Endothelial cell of umbilical vein (primary cell): ENCODE data around the gene PLAC8L1. TPM values are rescaled to one million over a fixed set of nuclear protein-coding genes. Genes with fewer than 3 reads are reported as not detected.

Source experiments
- BruUV-seq: library from RNA; stranded (reverse); fragments of 400-500 nt; replicated peaks from 2 replicates; lab custom pipeline; 2021; lab: Mats Ljungman, UMichigan
- CTCF ChIA-PET: fragments of 300-600, 350-600 bp; sonication (Branson Sonifier 250); formaldehyde crosslinking; loops from one replicate; lab custom pipeline; 2021; ENCODE audit warnings: antibody characterized with exemption, inconsistent platforms; lab: Charles Lee
- POLR2A ChIA-PET: fragments of 300-600, 350-600 bp; sonication (Branson Sonifier 250); formaldehyde crosslinking; loops from one replicate; lab custom pipeline; 2021; ENCODE audit warnings: antibody characterized with exemption, inconsistent platforms; lab: Charles Lee
- DNase-seq: peaks from one replicate; pipeline ENCODE4 v3.0.0-alpha.2; 2011; ENCODE audit warnings: low read depth, low spot score
- FAIRE-seq: peaks from 2 replicates; lab custom pipeline; 2011; peaks lifted over from hg19 to GRCh38; lab: Jason Lieb, UNC
- H2AFZ ChIP-seq: 2 replicates; pipeline ENCODE4 v1.6.0; 2012; ENCODE audit warnings: low read depth, low read length, control low read depth, inconsistent platforms
- H3K27ac ChIP-seq: 2 replicates; pipeline ENCODE4 v1.5.1; 2011; ENCODE audit warnings: low read depth, mild to moderate bottlenecking, control low read depth, low read length, moderate library complexity; ENCODE audit not compliant: insufficient read depth
- H3K27me3 ChIP-seq, 2 experiments: 2 replicates each; pipeline versions ENCODE4 v1.6.0 to v1.6.1; 2011; ENCODE audit warnings: low read length in 2 of 2, mixed read lengths in 1 of 2; ENCODE audit not compliant: control insufficient read depth in 2 of 2, insufficient read depth in 2 of 2
- H3K36me3 ChIP-seq, 2 experiments: 2 replicates in 1 of 2; 3 replicates in 1 of 2; pipeline ENCODE4 v1.5.1; 2011; ENCODE audit warnings: low read length in 2 of 2, mild to moderate bottlenecking in 1 of 2, moderate library complexity in 1 of 2; ENCODE audit not compliant: control insufficient read depth in 2 of 2, insufficient read depth in 2 of 2; ENCODE audit errors: extremely low read depth in 1 of 2
- H3K4me1 ChIP-seq: 3 replicates; pipeline ENCODE4 v1.5.1; 2011; ENCODE audit warnings: mild to moderate bottlenecking, low read length; ENCODE audit not compliant: control insufficient read depth, insufficient read depth; ENCODE audit errors: extremely low read depth
- H3K4me2 ChIP-seq: 2 replicates; pipeline ENCODE4 v1.6.1; 2011; ENCODE audit warnings: low read length, control low read depth, mixed read lengths; ENCODE audit not compliant: insufficient read depth
- H3K4me3 ChIP-seq, 3 experiments: fragments of 200-600 bp in 1 of 3; sonication (generic), shearing (Covaris generic) in 1 of 3; replicated peaks in 1 of 3; 2 replicates each; pipeline ENCODE4 v1.5.1; 2011 to 2016; ENCODE audit warnings: control low read depth in 3 of 3, low read length in 3 of 3, mild to moderate bottlenecking in 2 of 3, inconsistent platforms in 1 of 3, low read depth in 1 of 3, moderate library complexity in 1 of 3; ENCODE audit not compliant: insufficient read depth in 1 of 3
- H3K79me2 ChIP-seq: 2 replicates; pipeline ENCODE4 v1.6.0; 2012; ENCODE audit warnings: low read length, inconsistent platforms; ENCODE audit not compliant: control insufficient read depth, insufficient read depth
- H3K9ac ChIP-seq: replicated peaks from 2 replicates; pipeline ENCODE3; 2011; ENCODE audit warnings: low read length, control low read depth; ENCODE audit not compliant: insufficient read depth; ENCODE audit errors: extremely low read depth
- H3K9me1 ChIP-seq: replicated peaks from 3 replicates; pipeline ENCODE4 v1.6.0; 2011; ENCODE audit warnings: mild to moderate bottlenecking, low read length; ENCODE audit not compliant: control insufficient read depth, insufficient read depth; ENCODE audit errors: extremely low read depth
- H3K9me3 ChIP-seq: replicated peaks from 2 replicates; pipeline ENCODE4 v1.5.1; 2012; ENCODE audit warnings: low read length, inconsistent platforms; ENCODE audit not compliant: control insufficient read depth, insufficient read depth
- H4K20me1 ChIP-seq: replicated peaks from 2 replicates; pipeline ENCODE3; 2011; ENCODE audit warnings: mild to moderate bottlenecking, low read length; ENCODE audit not compliant: control insufficient read depth, insufficient read depth; ENCODE audit errors: extremely low read depth
- CTCF ChIP-seq, 2 donors: IDR thresholded peaks; 1 replicate in 1 of 2; 2 replicates in 1 of 2; pipeline ENCODE4 v1.5.1; 2011; ENCODE audit warnings: low read length in 2 of 2, mild to moderate bottlenecking in 2 of 2, moderate library complexity in 2 of 2, control low read depth in 1 of 2, inconsistent platforms in 1 of 2, low read depth in 1 of 2; ENCODE audit not compliant: insufficient read depth in 1 of 2; ENCODE audit errors: extremely low read depth in 1 of 2
- EZH2 ChIP-seq: IDR thresholded peaks from 2 replicates; pipeline ENCODE4 v1.6.1; 2012; ENCODE audit warnings: borderline replicate concordance, low read depth, mild to moderate bottlenecking, moderate library complexity, low read length, inconsistent platforms; ENCODE audit not compliant: severe bottlenecking
- FOS ChIP-seq: IDR thresholded peaks from 2 replicates; pipeline ENCODE4 v1.6.1; 2011; ENCODE audit warnings: mild to moderate bottlenecking, low read length, moderate library complexity, borderline replicate concordance; ENCODE audit not compliant: insufficient read depth
- GATA2 ChIP-seq: IDR thresholded peaks from 2 replicates; pipeline ENCODE4 v1.7.0; 2011; ENCODE audit warnings: low read depth, mild to moderate bottlenecking, moderate library complexity, mixed read lengths, low read length; ENCODE audit not compliant: insufficient read length, insufficient read depth
- JUN ChIP-seq: IDR thresholded peaks from 2 replicates; pipeline ENCODE4 v1.6.1; 2011; ENCODE audit warnings: borderline replicate concordance, low read depth; ENCODE audit not compliant: insufficient read length, insufficient read depth
- MAX ChIP-seq: IDR thresholded peaks from 2 replicates; pipeline ENCODE4 v1.6.1; 2011; ENCODE audit not compliant: insufficient read depth, insufficient read length
- MYC ChIP-seq: IDR thresholded peaks from one replicate; pipeline ENCODE4 v1.6.1; 2011; ENCODE audit warnings: mild to moderate bottlenecking, low read depth, low read length
- POLR2A ChIP-seq: IDR thresholded peaks from 2 replicates; pipeline ENCODE4 v1.6.1; 2012; ENCODE audit warnings: low read depth, mild to moderate bottlenecking, control low read depth, low read length
- POLR2AphosphoS5 ChIP-seq: IDR thresholded peaks from 2 replicates; pipeline ENCODE4 v1.6.1; 2012; ENCODE audit warnings: low read depth, mild to moderate bottlenecking, control low read depth, low read length, moderate library complexity; ENCODE audit not compliant: insufficient read depth
- dilution Hi-C: fragments of 300-500 bp; cut with MboI; formaldehyde crosslinking; loops from one replicate; pipeline ENCODE4 v1.15.0; 2019; ENCODE audit warnings: low sequenced_read_pairs; ENCODE audit not compliant: extremely low pct_ligation_motif_present
- intact Hi-C: fragments of 100-400 bp; cut with micrococcal nuclease; formaldehyde crosslinking; loops from one replicate; pipeline ENCODE4 v1.10.0; 2022
- polyA plus RNA-seq, 4 experiments: library from polyadenylated mRNA; depleted of rRNA in 3 of 4; stranded (reverse) in 3 of 4; unstranded in 1 of 4; fragments of >200 nt; gene quantifications; 2 replicates each; pipeline versions ENCODE4 v1.2.1 to v1.2.3, GENCODE V29; 2011 to 2012; ENCODE audit warnings: missing spikeins in 1 of 4
- total RNA-seq: library from RNA; stranded (reverse); gene quantifications from 2 replicates; pipeline ENCODE4 v1.2.3, GENCODE V29; 2021

The PLAC8L1 gene
- total and polyA plus RNA-seq, 2 donors (not counting 3 experiments of a cell fraction or from before 2014, with no cell fraction given), result 0.80 to 0.99 TPM

GRCh38 chr5:146076455-146076854, 28.9 kb downstream of the PLAC8L1 start:
- Histone ChIP-seq H3K4me2 (no peak overlapping the region), H3K27ac (no peak overlapping the region), H3K4me3 (no peak overlapping the region), H3K9me3 (no peaks in the 10 kb centered on the region), H3K9ac (no peak overlapping the region), H3K9me1 (no peaks in the 10 kb centered on the region), H2AFZ (no peak overlapping the region), H3K36me3 (no peaks in the 10 kb centered on the region), H3K4me1 (no peaks in the 10 kb centered on the region), H4K20me1 (no peaks in the 10 kb centered on the region), H3K27me3 (peaks cover 8 to 9% of the 10 kb centered on the region in 2 experiments), H3K79me2 (no peaks in the 10 kb centered on the region)
- TF ChIP-seq FOS, result no peak
- ChIA-PET POLR2A (no interaction called here), CTCF (no interaction called here)
- no TSS peak for BruUV-seq
- no peak for FAIRE-seq
- dilution Hi-C loops (no loop called here), intact Hi-C loops (no loop called here)
- no peak for DNase-seq

- DNase-seq (no peak), FAIRE-seq (no peak)
- no peaks in the 10 kb centered on the region for H4K20me1 ChIP-seq
- H3K9ac ChIP-seq, result no peak overlapping the region
- dilution Hi-C loops, result no loop called here
- intact Hi-C loops, result no loop called here
- no peaks in the 10 kb centered on the region for H3K79me2 ChIP-seq
- H3K4me2 ChIP-seq, result no peak overlapping the region
- no peak overlapping the region for H3K27ac ChIP-seq
- TF ChIP-seq FOS (no peak), POLR2AphosphoS5 (no peak), MAX (no peak), CTCF (IDR thresholded peaks at IDR 0.05; ENCODE audit: extremely low read depth in 1 of 2, insufficient read depth in 1 of 2, low read depth in 1 of 2, low read length in 2 of 2) (no peak), GATA2 (no peak), EZH2 (no peak), JUN (no peak), MYC (no peak), POLR2A (no peak)
- ChIA-PET POLR2A (no interaction called here), CTCF (no interaction called here)
- no peaks in the 10 kb centered on the region for H3K9me1 ChIP-seq
- H3K9me3 ChIP-seq, result no peaks in the 10 kb centered on the region
- H2AFZ ChIP-seq, result no peak overlapping the region
- no peak overlapping the region for H3K4me3 ChIP-seq
- no peaks in the 10 kb centered on the region for H3K36me3 ChIP-seq
- H3K4me1 ChIP-seq, result no peaks in the 10 kb centered on the region
- peaks cover 8 to 9% of the 10 kb centered on the region in 2 experiments for H3K27me3 ChIP-seq
- no TSS peak for BruUV-seq
Measured at GRCh38 chr5:146076028-146076427, 29.3 kb downstream of the PLAC8L1 start.
